Endothelial cell of umbilical vein (primary cell): ENCODE data around the gene RASGRF1. TPM values are rescaled to one million over a fixed set of nuclear protein-coding genes. Genes with fewer than 3 reads are reported as not detected.

Experiments
- BruUV-seq: library from RNA; stranded (reverse); fragments of 400-500 nt; replicated peaks from 2 replicates; lab custom pipeline; 2021; lab: Mats Ljungman, UMichigan
- CTCF ChIA-PET: fragments of 300-600, 350-600 bp; sonication (Branson Sonifier 250); formaldehyde crosslinking; loops from one replicate; lab custom pipeline; 2021; ENCODE audit warnings: antibody characterized with exemption, inconsistent platforms; lab: Charles Lee
- POLR2A ChIA-PET: fragments of 300-600, 350-600 bp; sonication (Branson Sonifier 250); formaldehyde crosslinking; loops from one replicate; lab custom pipeline; 2021; ENCODE audit warnings: antibody characterized with exemption, inconsistent platforms; lab: Charles Lee
- DNase-seq: peaks from one replicate; pipeline ENCODE4 v3.0.0-alpha.2; 2011; ENCODE audit warnings: low read depth, low spot score
- FAIRE-seq: peaks from 2 replicates; lab custom pipeline; 2011; peaks lifted over from hg19 to GRCh38; lab: Jason Lieb, UNC
- H2AFZ ChIP-seq: 2 replicates; pipeline ENCODE4 v1.6.0; 2012; ENCODE audit warnings: low read depth, low read length, control low read depth, inconsistent platforms
- H3K27ac ChIP-seq: 2 replicates; pipeline ENCODE4 v1.5.1; 2011; ENCODE audit warnings: low read depth, mild to moderate bottlenecking, control low read depth, low read length, moderate library complexity; ENCODE audit not compliant: insufficient read depth
- H3K27me3 ChIP-seq, 2 experiments: 2 replicates each; pipeline versions ENCODE4 v1.6.0 to v1.6.1; 2011; ENCODE audit warnings: low read length in 2 of 2, mixed read lengths in 1 of 2; ENCODE audit not compliant: control insufficient read depth in 2 of 2, insufficient read depth in 2 of 2
- H3K36me3 ChIP-seq, 2 experiments: 2 replicates in 1 of 2; 3 replicates in 1 of 2; pipeline ENCODE4 v1.5.1; 2011; ENCODE audit warnings: low read length in 2 of 2, mild to moderate bottlenecking in 1 of 2, moderate library complexity in 1 of 2; ENCODE audit not compliant: control insufficient read depth in 2 of 2, insufficient read depth in 2 of 2; ENCODE audit errors: extremely low read depth in 1 of 2
- H3K4me1 ChIP-seq: 3 replicates; pipeline ENCODE4 v1.5.1; 2011; ENCODE audit warnings: mild to moderate bottlenecking, low read length; ENCODE audit not compliant: control insufficient read depth, insufficient read depth; ENCODE audit errors: extremely low read depth
- H3K4me2 ChIP-seq: 2 replicates; pipeline ENCODE4 v1.6.1; 2011; ENCODE audit warnings: low read length, control low read depth, mixed read lengths; ENCODE audit not compliant: insufficient read depth
- H3K4me3 ChIP-seq, 3 experiments: fragments of 200-600 bp in 1 of 3; sonication (generic), shearing (Covaris generic) in 1 of 3; replicated peaks in 1 of 3; 2 replicates each; pipeline ENCODE4 v1.5.1; 2011 to 2016; ENCODE audit warnings: control low read depth in 3 of 3, low read length in 3 of 3, mild to moderate bottlenecking in 2 of 3, inconsistent platforms in 1 of 3, low read depth in 1 of 3, moderate library complexity in 1 of 3; ENCODE audit not compliant: insufficient read depth in 1 of 3
- H3K79me2 ChIP-seq: 2 replicates; pipeline ENCODE4 v1.6.0; 2012; ENCODE audit warnings: low read length, inconsistent platforms; ENCODE audit not compliant: control insufficient read depth, insufficient read depth
- H3K9ac ChIP-seq: replicated peaks from 2 replicates; pipeline ENCODE3; 2011; ENCODE audit warnings: low read length, control low read depth; ENCODE audit not compliant: insufficient read depth; ENCODE audit errors: extremely low read depth
- H3K9me1 ChIP-seq: replicated peaks from 3 replicates; pipeline ENCODE4 v1.6.0; 2011; ENCODE audit warnings: mild to moderate bottlenecking, low read length; ENCODE audit not compliant: control insufficient read depth, insufficient read depth; ENCODE audit errors: extremely low read depth
- H3K9me3 ChIP-seq: replicated peaks from 2 replicates; pipeline ENCODE4 v1.5.1; 2012; ENCODE audit warnings: low read length, inconsistent platforms; ENCODE audit not compliant: control insufficient read depth, insufficient read depth
- H4K20me1 ChIP-seq: replicated peaks from 2 replicates; pipeline ENCODE3; 2011; ENCODE audit warnings: mild to moderate bottlenecking, low read length; ENCODE audit not compliant: control insufficient read depth, insufficient read depth; ENCODE audit errors: extremely low read depth
- CTCF ChIP-seq, 2 donors: IDR thresholded peaks; 1 replicate in 1 of 2; 2 replicates in 1 of 2; pipeline ENCODE4 v1.5.1; 2011; ENCODE audit warnings: low read length in 2 of 2, mild to moderate bottlenecking in 2 of 2, moderate library complexity in 2 of 2, control low read depth in 1 of 2, inconsistent platforms in 1 of 2, low read depth in 1 of 2; ENCODE audit not compliant: insufficient read depth in 1 of 2; ENCODE audit errors: extremely low read depth in 1 of 2
- EZH2 ChIP-seq: IDR thresholded peaks from 2 replicates; pipeline ENCODE4 v1.6.1; 2012; ENCODE audit warnings: borderline replicate concordance, low read depth, mild to moderate bottlenecking, moderate library complexity, low read length, inconsistent platforms; ENCODE audit not compliant: severe bottlenecking
- FOS ChIP-seq: IDR thresholded peaks from 2 replicates; pipeline ENCODE4 v1.6.1; 2011; ENCODE audit warnings: mild to moderate bottlenecking, low read length, moderate library complexity, borderline replicate concordance; ENCODE audit not compliant: insufficient read depth
- GATA2 ChIP-seq: IDR thresholded peaks from 2 replicates; pipeline ENCODE4 v1.7.0; 2011; ENCODE audit warnings: low read depth, mild to moderate bottlenecking, moderate library complexity, mixed read lengths, low read length; ENCODE audit not compliant: insufficient read length, insufficient read depth
- JUN ChIP-seq: IDR thresholded peaks from 2 replicates; pipeline ENCODE4 v1.6.1; 2011; ENCODE audit warnings: borderline replicate concordance, low read depth; ENCODE audit not compliant: insufficient read length, insufficient read depth
- MAX ChIP-seq: IDR thresholded peaks from 2 replicates; pipeline ENCODE4 v1.6.1; 2011; ENCODE audit not compliant: insufficient read depth, insufficient read length
- MYC ChIP-seq: IDR thresholded peaks from one replicate; pipeline ENCODE4 v1.6.1; 2011; ENCODE audit warnings: mild to moderate bottlenecking, low read depth, low read length
- POLR2A ChIP-seq: IDR thresholded peaks from 2 replicates; pipeline ENCODE4 v1.6.1; 2012; ENCODE audit warnings: low read depth, mild to moderate bottlenecking, control low read depth, low read length
- POLR2AphosphoS5 ChIP-seq: IDR thresholded peaks from 2 replicates; pipeline ENCODE4 v1.6.1; 2012; ENCODE audit warnings: low read depth, mild to moderate bottlenecking, control low read depth, low read length, moderate library complexity; ENCODE audit not compliant: insufficient read depth
- dilution Hi-C: fragments of 300-500 bp; cut with MboI; formaldehyde crosslinking; loops from one replicate; pipeline ENCODE4 v1.15.0; 2019; ENCODE audit warnings: low sequenced_read_pairs; ENCODE audit not compliant: extremely low pct_ligation_motif_present
- intact Hi-C: fragments of 100-400 bp; cut with micrococcal nuclease; formaldehyde crosslinking; loops from one replicate; pipeline ENCODE4 v1.10.0; 2022
- polyA plus RNA-seq, 4 experiments: library from polyadenylated mRNA; depleted of rRNA in 3 of 4; stranded (reverse) in 3 of 4; unstranded in 1 of 4; fragments of >200 nt; gene quantifications; 2 replicates each; pipeline versions ENCODE4 v1.2.1 to v1.2.3, GENCODE V29; 2011 to 2012; ENCODE audit warnings: missing spikeins in 1 of 4
- total RNA-seq: library from RNA; stranded (reverse); gene quantifications from 2 replicates; pipeline ENCODE4 v1.2.3, GENCODE V29; 2021

The RASGRF1 gene
- total and polyA plus RNA-seq, 2 donors (not counting 3 experiments of a cell fraction or from before 2014, with no cell fraction given): 0.04 TPM; not detected in 1

- Histone ChIP-seq H3K27ac (no peak overlapping the region), H2AFZ (no peak overlapping the region), H3K4me3 (no peak overlapping the region), H3K4me1 (peaks cover 1% of the 10 kb centered on the region), H3K9me3 (no peaks in the 10 kb centered on the region), H3K9me1 (no peaks in the 10 kb centered on the region), H3K9ac (no peak overlapping the region), H3K36me3 (no peaks in the 10 kb centered on the region), H3K4me2 (no peak overlapping the region), H3K27me3 (peaks cover 0 to 2% of the 10 kb centered on the region in 2 experiments), H3K79me2 (no peaks in the 10 kb centered on the region), H4K20me1 (no peaks in the 10 kb centered on the region)
- POLR2A ChIA-PET: no interaction called here
- CTCF ChIA-PET: interaction anchor here (1.2 to 5.4 kb wide), 4 partner anchors 15 to 46 kb away, joined by 3 to 53 read pairs (median 6); no protein-coding TSS in a partner anchor
- TF ChIP-seq FOS (no peak), POLR2A (no peak), EZH2 (no peak), MYC (no peak), CTCF (IDR thresholded peaks at IDR 0.05; ENCODE audit: extremely low read depth in 1 of 2, insufficient read depth in 1 of 2, low read depth in 1 of 2, low read length in 2 of 2) (no peak), GATA2 (no peak), POLR2AphosphoS5 (no peak), MAX (no peak), JUN (no peak)
- FAIRE-seq (no peak), DNase-seq (no peak)
- intact Hi-C loops: no loop called here
- dilution Hi-C loops: no loop called here
- no TSS peak for BruUV-seq
Observed at GRCh38 chr15:78982736-78983135, 107.8 kb downstream of the RASGRF1 start.
